Calu3 (cell line): Measurements from ENCODE around the gene SETD4. TPM values are rescaled to one million over a fixed set of nuclear protein-coding genes. Genes with fewer than 3 reads are reported as not detected.
A peak's percentile ranks its signal among the peaks of the same experiment; 100 is the strongest.

Experiments
- BruUV-seq: library from RNA; stranded (reverse); fragments of 400-500 nt; replicated peaks from 2 replicates; lab custom pipeline; 2021; lab: Mats Ljungman, UMichigan
- CTCF ChIA-PET: fragments of 300-600 bp; sonication (Branson Sonifier 250); formaldehyde crosslinking; loops from one replicate; lab custom pipeline; 2022; ENCODE audit warnings: antibody characterized with exemption; lab: Charles Lee
- DNase-seq: peaks from one replicate; pipeline ENCODE4 v3.0.0; 2022
- H3K27ac Mint-ChIP-seq: one replicate; pipeline ENCODE4 v1.8.0; 2022; ENCODE audit warnings: mixed read lengths; ENCODE audit not compliant: unreplicated experiment
- H3K27me3 Mint-ChIP-seq: one replicate; pipeline ENCODE4 v1.8.0; 2022; ENCODE audit warnings: mixed read lengths; ENCODE audit not compliant: unreplicated experiment
- H3K36me3 Mint-ChIP-seq: one replicate; pipeline ENCODE4 v1.8.0; 2022; ENCODE audit warnings: mild to moderate bottlenecking, moderate library complexity, mixed read lengths; ENCODE audit not compliant: insufficient read depth, unreplicated experiment
- H3K4me1 Mint-ChIP-seq: one replicate; pipeline ENCODE4 v1.8.0; 2022; ENCODE audit warnings: mild to moderate bottlenecking, low read depth, mixed read lengths; ENCODE audit not compliant: unreplicated experiment
- H3K4me3 Mint-ChIP-seq: one replicate; pipeline ENCODE4 v1.8.0; 2022; ENCODE audit warnings: mild to moderate bottlenecking, low read depth, moderate library complexity, mixed read lengths; ENCODE audit not compliant: unreplicated experiment
- H3K9me3 Mint-ChIP-seq: one replicate; pipeline ENCODE4 v1.8.0; 2022; ENCODE audit warnings: low read depth, mixed read lengths; ENCODE audit not compliant: unreplicated experiment
- CTCF ChIP-seq: fragments of 200-600 bp; IDR thresholded peaks from one replicate; pipeline ENCODE4 v1.8.0; 2022; ENCODE audit warnings: antibody characterized with exemption; ENCODE audit not compliant: unreplicated experiment
- intact Hi-C: fragments of 100-400 bp; cut with micrococcal nuclease; formaldehyde crosslinking; loops from one replicate; pipeline ENCODE4 v1.10.0; 2022; ENCODE audit not compliant: unreplicated experiment
- total RNA-seq: library from RNA; stranded (reverse); gene quantifications from 2 replicates; pipeline ENCODE4 v1.2.3, GENCODE V29; 2022

The SETD4 gene
- total RNA-seq, 1 experiment from 2014 or later, result 24.7 TPM

GRCh38 chr21:36068748-36069398, 8.5 kb upstream of the SETD4 start:
- Mint-ChIP-seq H3K4me1 (peaks cover 28% of the 10 kb centered on the region), H3K9me3 (peaks cover 3% of the 10 kb centered on the region), H3K4me3 (peak overlapping the region; percentile 93), H3K27ac (peak overlapping the region; percentile 56), H3K27me3 (no peaks in the 10 kb centered on the region), H3K36me3 (peaks cover 23% of the 10 kb centered on the region)
- no TSS peak for BruUV-seq
- TF ChIP-seq CTCF, result no peak
- no peak for DNase-seq
- intact Hi-C loops, result no loop called here
- CTCF ChIA-PET, result interaction anchor here (0.7 to 0.9 kb wide), 2 partner anchors 9 to 635 kb away, joined by 3 to 4 read pairs; partner anchors contain the start of gene SETD4

- intact Hi-C loops, result no loop called here
- no peaks in the 10 kb centered on the region for H3K27me3 Mint-ChIP-seq
- BruUV-seq, result no TSS peak
- H3K9me3 Mint-ChIP-seq, result peaks cover 3% of the 10 kb centered on the region
- peaks cover 9% of the 10 kb centered on the region for H3K4me1 Mint-ChIP-seq
- H3K27ac Mint-ChIP-seq, result no peak overlapping the region
- no peak for TF ChIP-seq CTCF
- CTCF ChIA-PET, result interaction anchor here (0.7 kb wide), 1 partner anchor 160 kb away, joined by 3 read pairs; no protein-coding TSS in a partner anchor
- peaks cover 14% of the 10 kb centered on the region for H3K36me3 Mint-ChIP-seq
- H3K4me3 Mint-ChIP-seq, result no peak overlapping the region
- no peak for DNase-seq
Observed at GRCh38 chr21:36065497-36066036, 5.2 kb upstream of the SETD4 start.

- H3K27me3 Mint-ChIP-seq, result no peaks in the 10 kb centered on the region
- H3K36me3 Mint-ChIP-seq, result peaks cover 14% of the 10 kb centered on the region
- peaks cover 2% of the 10 kb centered on the region for H3K9me3 Mint-ChIP-seq
- DNase-seq, result no peak
- H3K4me3 Mint-ChIP-seq, result no peak overlapping the region
- TF ChIP-seq CTCF, result no peak
- H3K27ac Mint-ChIP-seq, result no peak overlapping the region
- intact Hi-C loops, result no loop called here
- H3K4me1 Mint-ChIP-seq, result peaks cover 7% of the 10 kb centered on the region
- CTCF ChIA-PET, result no interaction called here
- no TSS peak for BruUV-seq
Observed at GRCh38 chr21:36064085-36064460, 3.7 kb upstream of the SETD4 start.

GRCh38 chr21:36063375-36064084, 3.2 kb upstream of the SETD4 start:
- peaks cover 14% of the 10 kb centered on the region for H3K36me3 Mint-ChIP-seq
- H3K27me3 Mint-ChIP-seq, result no peaks in the 10 kb centered on the region
- intact Hi-C loops, result no loop called here
- BruUV-seq, result no TSS peak
- no peak for TF ChIP-seq CTCF
- CTCF ChIA-PET, result interaction anchor here (0.6 kb wide), 1 partner anchor 55 kb away, joined by 4 read pairs; no protein-coding TSS in a partner anchor
- no peak overlapping the region for H3K27ac Mint-ChIP-seq
- H3K4me3 Mint-ChIP-seq, result no peak overlapping the region
- no peak for DNase-seq
- no peaks in the 10 kb centered on the region for H3K9me3 Mint-ChIP-seq
- H3K4me1 Mint-ChIP-seq, result peaks cover 7% of the 10 kb centered on the region
